ENCODE results near the gene BIRC3. TPM values are rescaled to one million over a fixed set of nuclear protein-coding genes. Genes with fewer than 3 reads are reported as not detected.

The BIRC3 gene
- total and polyA plus RNA-seq, 2 experiments from 2014 or later: 11.5 to 11.6 TPM

DNA sequence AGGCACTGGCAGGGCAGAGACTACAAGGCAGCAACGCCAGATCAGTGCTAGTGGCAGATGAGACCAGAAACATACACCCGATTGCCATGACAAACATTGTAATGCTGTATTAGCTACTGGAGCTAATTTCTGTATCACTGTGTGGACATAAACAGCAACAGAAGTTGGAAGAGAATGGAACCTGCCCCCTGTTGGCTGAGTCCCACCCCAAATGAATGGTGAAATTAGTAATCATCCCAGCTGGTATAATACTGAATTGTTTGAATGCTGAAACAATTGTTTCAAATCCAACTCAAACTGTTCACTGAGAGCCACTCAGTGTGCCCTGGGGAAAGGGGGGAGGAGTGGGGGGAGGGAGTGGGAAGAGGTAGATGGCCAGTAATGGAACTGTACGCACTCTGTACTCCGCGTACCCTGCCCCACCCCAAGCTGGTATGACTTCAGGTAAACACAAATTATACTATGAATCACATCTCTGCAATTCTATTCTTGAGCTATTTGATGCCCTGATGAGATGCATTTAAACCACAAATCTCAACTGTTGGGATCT lies 11.2 kb upstream of the BIRC3 start:
- Histone ChIP-seq H3K79me2 (no peaks in the 10 kb centered on the region), H3K9me3 (ENCODE audit: low read depth) (no peaks in the 10 kb centered on the region), H3K27me3 (no peaks in the 10 kb centered on the region), H3K36me3 (replicated peaks; ENCODE audit: insufficient read depth, low read depth) (no peaks in the 10 kb centered on the region), H4K20me1 (ENCODE audit: insufficient read depth, poor library complexity, severe bottlenecking) (no peaks in the 10 kb centered on the region), H3K4me2 (peak overlapping the region; percentile 32), H2AFZ (no peak overlapping the region), H3K4me3 (no peak overlapping the region), H3K27ac (peak overlapping the region; percentile 84), H3K9me2 (replicated peaks; ENCODE audit: insufficient read depth) (no peaks in the 10 kb centered on the region), H3K4me1 (ENCODE audit: insufficient read depth) (peaks cover 15% of the 10 kb centered on the region)
- DNase-seq (ENCODE audit: low spot score): peak; percentile 76
- TF ChIP-seq CTCF (IDR thresholded peaks at IDR 0.05; ENCODE audit: poor library complexity) (no peak), EZH2 (IDR thresholded peaks at IDR 0.05; ENCODE audit: borderline replicate concordance) (no peak), EZH2phosphoT487 (IDR thresholded peaks at IDR 0.05; ENCODE audit: low read depth, severe bottlenecking, unreplicated experiment) (no peak)
- 58% methylated on average over 5 of the region's 5 CpGs for WGBS (ENCODE audit: low lambda C conversion rate, missing lambda C conversion rate)

DNA sequence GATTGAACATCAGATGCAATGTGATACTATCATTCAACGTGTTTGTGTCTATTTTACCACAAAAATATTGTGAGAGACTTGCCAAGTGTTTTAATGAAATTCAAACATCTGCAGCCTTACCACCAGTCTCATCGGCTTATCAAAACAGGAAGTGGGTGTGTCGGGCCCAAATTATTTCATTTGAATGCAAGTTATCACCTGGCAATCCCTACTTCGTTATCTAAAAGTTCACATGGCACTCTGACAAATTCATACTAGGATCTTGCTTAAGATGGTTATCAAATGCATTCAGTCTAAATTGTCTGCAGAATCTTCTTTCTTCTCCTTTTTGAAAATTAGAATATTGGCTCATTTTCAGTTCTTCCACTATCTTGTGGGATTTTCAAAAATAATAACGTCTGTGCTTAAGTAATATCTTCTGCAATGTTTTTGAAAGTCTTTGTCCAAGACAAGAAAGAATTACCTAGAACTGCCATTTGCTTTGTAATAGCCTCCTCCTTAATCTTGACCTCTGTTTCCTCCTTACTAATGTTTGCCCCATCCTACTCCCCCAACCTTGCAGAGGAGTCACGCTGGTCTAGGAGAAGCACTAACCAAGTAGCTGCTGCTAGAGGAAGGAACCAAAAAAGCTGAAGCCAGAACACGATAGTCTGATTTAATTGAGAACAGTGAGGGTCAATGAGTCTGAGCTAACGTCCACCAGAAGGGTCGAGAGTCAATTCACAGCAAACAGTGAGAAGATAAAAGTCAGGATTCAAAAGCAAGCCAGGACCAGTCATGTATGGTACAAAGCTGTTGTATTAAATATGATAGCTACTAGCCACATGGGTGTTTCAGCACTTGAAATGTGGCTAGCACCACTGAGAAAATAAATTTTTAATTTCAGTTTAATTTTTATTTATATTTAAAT lies 10.2 kb upstream of the BIRC3 start:
- Histone ChIP-seq H3K79me2 (no peaks in the 10 kb centered on the region), H3K9me3 (ENCODE audit: low read depth) (no peaks in the 10 kb centered on the region), H3K4me2 (peak overlapping the region; percentile 10), H3K4me1 (ENCODE audit: insufficient read depth) (peaks cover 17% of the 10 kb centered on the region), H2AFZ (no peak overlapping the region), H3K4me3 (no peak overlapping the region), H3K36me3 (replicated peaks; ENCODE audit: insufficient read depth, low read depth) (no peaks in the 10 kb centered on the region), H3K27ac (peak overlapping the region; percentile 40), H3K9me2 (replicated peaks; ENCODE audit: insufficient read depth) (no peaks in the 10 kb centered on the region), H3K27me3 (no peaks in the 10 kb centered on the region), H4K20me1 (ENCODE audit: insufficient read depth, poor library complexity, severe bottlenecking) (no peaks in the 10 kb centered on the region)
- WGBS (ENCODE audit: low lambda C conversion rate, missing lambda C conversion rate): 62% methylated on average over 9 of the region's 9 CpGs
- DNase-seq (ENCODE audit: low spot score): no peak
- no peak for TF ChIP-seq EZH2phosphoT487 (IDR thresholded peaks at IDR 0.05; ENCODE audit: low read depth, severe bottlenecking, unreplicated experiment)

DNA sequence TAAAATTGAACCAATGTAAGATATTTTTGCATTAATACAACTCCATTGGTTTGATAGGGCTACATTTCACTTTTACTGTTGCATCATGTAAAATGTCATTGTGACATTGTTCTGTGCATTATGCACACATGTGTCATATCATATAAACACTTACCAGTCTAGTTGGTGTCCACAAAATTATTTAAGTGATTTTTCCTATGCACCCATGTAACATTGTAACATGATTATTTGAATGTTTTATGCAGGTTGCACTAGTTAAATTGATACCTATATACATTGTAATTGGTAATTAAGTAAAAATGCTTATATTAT lies 9.6 kb upstream of the BIRC3 start:
- H3K9me3 ChIP-seq (ENCODE audit: low read depth): no peaks in the 10 kb centered on the region
- H2AFZ ChIP-seq: no peak overlapping the region
- peaks cover 19% of the 10 kb centered on the region for H3K4me1 ChIP-seq (ENCODE audit: insufficient read depth)
- H3K27me3 ChIP-seq: no peaks in the 10 kb centered on the region
- no peak for DNase-seq (ENCODE audit: low spot score)
- no peaks in the 10 kb centered on the region for H3K36me3 ChIP-seq (replicated peaks; ENCODE audit: insufficient read depth, low read depth)
- no peak overlapping the region for H3K4me2 ChIP-seq
- no peaks in the 10 kb centered on the region for H3K79me2 ChIP-seq
- H4K20me1 ChIP-seq (ENCODE audit: insufficient read depth, poor library complexity, severe bottlenecking): no peaks in the 10 kb centered on the region
- no peak overlapping the region for H3K4me3 ChIP-seq
- no peaks in the 10 kb centered on the region for H3K9me2 ChIP-seq (replicated peaks; ENCODE audit: insufficient read depth)
- no peak overlapping the region for H3K27ac ChIP-seq
- TF ChIP-seq CTCF (IDR thresholded peaks at IDR 0.05; ENCODE audit: poor library complexity): no peak
- TF ChIP-seq EZH2 (IDR thresholded peaks at IDR 0.05; ENCODE audit: borderline replicate concordance): no peak
- TF ChIP-seq EZH2phosphoT487 (IDR thresholded peaks at IDR 0.05; ENCODE audit: low read depth, severe bottlenecking, unreplicated experiment): no peak
